Stimulated activated CD4-positive, alpha-beta T cell treated with anti-CD3 and anti-CD28 coated beads, TNF-alpha, amount 100 ng/mL, for 24 hours (primary cell): ENCODE data around the gene ANKRD44.
"Not testable (repeated sequence)": the region's sequence is repeated elsewhere in the genome, so short reads cannot be mapped to it uniquely, and the experiment has no call there.

Experiments
- DNase-seq, 3 experiments: peaks; one replicate each; pipeline ENCODE4 v3.0.0-alpha.2; 2020; ENCODE audit warnings: low read depth in 3 of 3

ANKRD44 gene

DNA sequence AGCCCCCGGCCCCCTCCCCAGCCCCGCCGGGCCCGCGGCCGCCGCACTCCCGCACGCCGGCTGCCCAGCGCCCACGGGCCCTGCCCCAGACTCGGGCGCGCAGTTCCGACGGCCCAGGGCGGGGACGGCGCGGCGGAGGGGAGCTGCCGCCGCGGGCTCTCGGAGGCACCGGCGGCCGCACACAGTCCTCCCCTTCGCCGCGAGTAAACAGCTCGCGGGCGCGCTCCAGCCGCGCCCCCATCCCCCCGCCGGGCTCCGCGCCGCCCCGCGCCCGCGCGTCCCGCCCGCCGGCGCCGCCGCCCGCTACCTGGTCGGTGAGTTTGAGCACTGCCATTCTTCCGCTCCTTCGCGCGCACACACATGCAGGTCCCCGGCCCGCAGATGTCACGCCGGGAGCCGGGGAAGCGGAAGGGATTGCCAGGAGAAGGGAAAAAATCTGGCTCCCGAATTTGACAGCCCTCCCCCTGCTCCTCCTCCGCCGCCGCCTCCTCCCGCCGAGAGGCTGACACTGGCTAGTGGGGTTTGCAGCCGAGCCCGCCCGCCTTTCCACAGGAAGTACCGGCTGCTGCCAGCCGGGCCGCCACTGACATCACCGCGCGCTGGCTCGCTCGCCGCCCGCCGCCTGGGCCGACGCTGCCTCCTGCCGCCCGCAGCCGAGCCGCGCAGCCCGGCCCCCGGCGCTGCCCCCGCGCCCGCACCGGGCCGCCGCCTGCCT lies at the start of gene ANKRD44:
Gene ANKRD44 (minus strand): TSS at position 510 of the 715 bp plus-strand sequence. CDS start 176 bp downstream, at position 334.
- DNase-seq, result peak; percentile 71 to 85 (median 71)

DNA sequence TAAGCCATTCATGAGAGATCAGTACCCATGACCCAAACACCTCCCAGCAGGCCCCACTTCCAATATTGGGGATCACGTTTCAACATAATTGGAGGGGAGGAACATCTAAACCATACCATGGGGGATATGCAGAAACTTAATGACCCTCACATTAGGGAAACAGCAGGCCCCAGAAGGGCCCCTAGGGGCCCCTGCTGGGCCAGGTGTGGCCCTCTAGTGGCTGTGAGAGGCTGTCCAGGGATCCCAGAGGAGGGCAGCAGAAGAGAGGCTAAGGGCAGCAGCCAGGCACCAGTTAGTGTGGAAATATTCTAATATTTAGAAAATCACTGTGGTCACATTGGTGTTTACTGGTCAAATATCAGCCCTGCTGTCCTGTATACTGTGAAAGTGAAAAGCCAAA lies 49.3 kb upstream of the ANKRD44 start:
- DNase-seq, result no peak

DNA sequence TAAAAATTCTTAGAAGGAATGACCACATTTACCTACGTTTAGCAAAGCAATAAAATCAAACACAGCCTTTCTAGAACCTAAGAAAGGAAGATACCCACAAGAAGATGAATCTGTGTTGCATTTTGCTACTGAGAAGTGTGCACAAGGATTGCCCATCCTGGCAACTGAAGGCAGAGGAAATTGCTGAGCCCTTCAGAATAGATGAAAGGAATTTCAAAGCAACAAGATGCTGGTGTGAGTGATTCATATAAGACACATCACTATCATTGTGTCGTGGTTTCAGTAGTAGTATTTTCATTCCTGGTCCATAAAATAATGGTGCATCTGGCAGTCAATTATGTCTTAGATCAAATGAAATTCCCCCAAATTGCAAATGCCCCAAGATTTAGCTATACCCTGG lies 48.4 kb upstream of the ANKRD44 start:
- no peak for DNase-seq

DNA sequence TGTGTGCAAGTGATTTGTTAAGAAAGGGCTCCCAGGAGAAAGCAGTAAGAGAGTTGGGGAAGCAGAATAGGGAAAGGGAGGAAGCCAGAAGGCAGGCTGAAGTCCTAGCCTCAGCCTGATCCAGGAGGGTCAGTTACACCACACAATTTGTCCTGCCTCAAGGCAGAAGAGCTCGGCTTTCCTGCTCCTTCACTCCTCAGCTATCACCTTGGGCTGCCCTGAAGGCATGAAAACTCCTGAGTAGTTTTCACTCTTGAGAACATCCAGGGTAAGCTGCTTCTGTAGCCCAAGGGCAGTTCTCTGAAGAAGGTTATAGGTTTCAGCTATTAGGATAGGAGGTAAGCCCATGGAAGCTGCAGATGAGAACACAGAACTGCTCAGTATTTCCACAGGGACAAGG lies 47.4 kb upstream of the ANKRD44 start:
- no peak for DNase-seq

DNA sequence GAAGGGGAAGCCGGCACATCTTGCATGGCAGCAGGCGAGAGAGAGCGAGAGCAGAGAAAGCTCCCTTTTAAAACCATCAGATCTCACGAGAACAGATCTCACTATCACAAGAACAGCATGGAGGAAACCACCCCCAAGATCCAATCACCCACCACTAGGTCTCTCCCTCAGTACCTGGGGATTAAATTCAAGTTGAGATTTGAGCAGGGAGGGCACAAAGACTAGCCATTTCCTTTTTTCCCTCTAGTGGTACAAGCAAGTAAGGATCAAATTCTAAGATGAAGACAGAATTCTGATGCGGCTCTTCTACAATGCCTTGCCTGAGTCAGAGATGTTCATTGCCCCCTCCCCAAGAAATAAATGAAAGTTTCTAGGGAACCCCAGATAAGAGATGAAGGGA lies 45.6 kb upstream of the ANKRD44 start:
- DNase-seq, result no peak

DNA sequence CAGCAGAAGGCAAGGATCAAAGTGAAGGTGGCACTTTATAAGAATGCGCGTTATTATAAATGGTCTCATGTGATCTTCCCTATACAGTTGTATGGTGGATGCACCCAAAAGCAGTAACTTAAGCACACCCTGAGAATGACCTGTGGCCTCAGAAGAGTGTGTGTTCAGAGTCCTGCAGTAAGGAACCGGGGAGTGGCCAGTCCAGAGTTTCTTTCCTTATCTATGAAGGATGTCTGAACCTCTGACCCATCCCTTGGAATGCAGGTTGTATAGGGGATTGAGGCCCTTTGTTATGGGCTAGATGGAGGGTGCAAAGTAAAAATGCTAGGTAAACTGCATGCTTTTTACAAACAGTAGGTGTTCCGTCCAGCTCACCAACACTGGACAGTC lies 43.6 kb upstream of the ANKRD44 start:
- no peak for DNase-seq

DNA sequence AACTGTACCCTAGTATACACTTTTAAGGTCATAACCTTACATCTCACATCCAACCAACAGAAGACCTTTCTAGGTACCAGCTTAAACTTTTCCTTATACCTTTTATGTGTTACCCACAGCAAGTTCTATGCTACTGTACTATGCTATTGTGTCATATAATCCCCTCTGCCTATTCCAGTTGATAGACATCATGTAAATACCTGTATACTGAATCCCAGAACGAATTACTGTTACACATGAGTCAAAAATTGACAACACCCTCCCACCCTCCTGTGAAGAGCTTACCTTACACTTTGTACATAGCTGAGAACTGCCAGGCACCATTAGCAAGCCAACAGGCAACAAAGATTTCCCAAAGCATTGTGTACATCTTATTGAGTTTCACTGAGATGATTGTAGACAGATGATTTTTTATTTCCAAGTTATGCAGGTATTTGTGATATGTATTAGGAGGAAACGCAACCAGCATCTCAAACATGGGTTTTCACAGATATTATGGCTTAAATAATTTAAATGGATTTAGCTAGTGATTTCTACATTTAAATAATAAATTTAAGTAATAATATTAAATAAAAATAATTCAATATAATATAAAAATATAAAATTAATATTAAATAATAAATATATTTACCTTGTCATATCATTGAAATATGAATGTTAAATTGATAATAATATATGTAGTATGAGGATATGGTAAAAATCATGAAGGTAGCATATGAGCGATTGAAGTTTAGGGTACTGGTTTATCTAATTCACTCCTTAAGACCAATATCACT lies 43.0 kb upstream of the ANKRD44 start:
- DNase-seq, result no peak

DNA sequence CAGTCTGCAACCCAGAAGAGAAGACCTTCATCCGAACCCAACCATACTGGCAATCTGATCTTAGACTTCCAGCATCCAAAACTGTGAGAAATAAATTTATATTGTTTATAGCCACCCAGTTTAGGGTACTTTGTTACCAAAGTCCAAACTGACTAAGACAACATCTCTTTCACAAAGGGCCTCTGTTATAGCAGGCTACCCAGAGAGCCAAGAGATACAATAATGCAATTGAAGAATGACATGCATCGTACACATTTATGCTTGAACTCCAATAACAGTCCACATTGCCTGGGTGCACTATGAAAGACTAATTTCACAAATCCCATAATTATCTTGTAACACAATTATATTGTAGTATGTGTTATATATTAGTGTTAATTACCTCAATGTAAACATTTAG lies 39.1 kb upstream of the ANKRD44 start:
- no peak for DNase-seq

DNA sequence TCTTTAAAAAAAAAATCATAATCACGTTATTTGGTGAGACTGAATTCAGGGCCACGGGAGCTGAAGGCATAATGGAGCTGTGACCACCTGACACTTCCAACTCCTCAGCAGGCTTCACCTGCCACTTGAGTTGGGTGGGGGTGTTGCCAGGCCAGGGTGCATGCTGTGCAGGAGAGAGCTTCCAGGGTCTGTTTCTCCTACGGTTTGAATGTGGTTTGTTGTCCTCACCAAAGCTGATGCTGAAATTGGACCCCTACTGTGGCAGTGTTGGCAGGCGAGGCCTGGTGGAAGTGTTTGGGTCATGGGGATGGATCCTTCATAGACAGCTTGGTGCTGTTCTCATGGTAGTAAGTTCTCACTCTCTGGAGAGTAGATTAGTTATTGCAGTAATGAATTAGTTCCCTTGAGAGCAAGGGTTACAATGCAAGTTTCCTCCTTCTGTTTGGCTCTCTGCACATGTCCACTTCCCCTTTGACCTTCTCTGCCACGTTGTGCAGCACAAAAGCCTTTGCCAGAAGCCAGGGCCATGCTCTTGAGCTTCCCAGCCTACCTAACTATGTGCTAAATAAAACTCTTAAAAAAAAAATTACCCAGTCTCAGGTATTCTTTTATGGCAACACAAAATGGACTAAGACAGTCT lies 38.3 kb upstream of the ANKRD44 start:
- DNase-seq, result no peak

DNA sequence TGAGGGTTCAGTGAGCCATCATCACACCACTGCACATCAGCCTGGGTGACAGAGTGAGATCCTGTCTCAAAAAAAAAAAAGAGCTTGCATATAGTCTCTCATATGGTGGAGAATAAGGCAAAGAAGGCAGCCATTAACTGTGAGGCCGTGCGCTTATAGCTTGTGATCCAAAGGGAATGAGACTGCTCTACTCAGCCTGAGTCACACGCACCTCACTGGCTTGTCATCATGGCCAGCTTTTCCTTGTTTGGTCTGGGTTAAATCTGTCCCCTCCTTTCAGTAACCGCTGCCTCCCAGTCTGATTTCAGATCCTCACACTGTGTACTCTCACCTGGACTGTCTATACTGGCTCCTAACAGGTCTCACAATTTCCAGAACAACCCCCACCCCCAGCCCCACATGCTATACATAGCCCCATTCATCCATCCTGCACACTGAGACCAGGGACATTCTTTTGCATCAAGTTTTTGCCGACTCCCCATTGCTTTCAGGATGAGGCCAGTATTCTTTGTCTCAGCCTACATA lies 35.3 kb upstream of the ANKRD44 start:
- no peak for DNase-seq

DNA sequence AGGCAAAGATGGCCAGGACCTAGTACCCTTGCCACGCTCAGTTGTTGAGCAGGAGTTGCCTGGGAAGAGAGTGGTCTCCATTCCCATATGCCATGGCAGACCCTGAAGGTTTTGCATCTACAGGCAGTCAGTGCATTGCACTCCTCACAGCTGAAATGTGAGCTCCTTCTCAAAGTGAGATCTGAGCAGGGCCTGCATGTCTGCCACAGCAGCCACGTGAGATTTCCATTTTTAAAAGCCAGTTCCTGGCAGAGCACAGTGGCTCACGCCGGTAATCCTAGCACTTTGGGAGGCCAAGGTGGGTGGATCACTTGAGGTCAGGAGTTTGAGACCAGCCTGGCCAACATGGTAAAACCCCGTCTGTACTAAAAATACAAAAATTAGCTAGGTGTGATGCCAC lies 33.4 kb upstream of the ANKRD44 start:
- not testable (repeated sequence) for DNase-seq

DNA sequence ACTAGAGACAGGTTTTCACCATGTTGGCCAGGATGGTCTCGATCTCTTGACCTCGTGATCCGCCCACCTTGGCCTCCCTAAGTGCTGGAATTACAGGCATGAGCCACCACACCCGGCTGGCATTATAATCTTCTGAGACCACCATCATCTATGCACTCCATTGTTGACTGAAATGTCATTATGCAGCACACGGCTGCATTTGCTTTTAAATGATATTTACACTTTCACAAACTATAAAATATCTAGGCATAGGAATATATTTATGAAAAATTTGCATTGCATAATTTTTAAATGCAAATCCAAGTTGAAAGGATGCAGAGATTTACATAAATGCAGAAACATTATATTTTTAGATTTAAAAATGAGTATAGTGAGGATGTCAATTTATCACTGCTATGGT lies 30.0 kb upstream of the ANKRD44 start:
- no peak for DNase-seq

DNA sequence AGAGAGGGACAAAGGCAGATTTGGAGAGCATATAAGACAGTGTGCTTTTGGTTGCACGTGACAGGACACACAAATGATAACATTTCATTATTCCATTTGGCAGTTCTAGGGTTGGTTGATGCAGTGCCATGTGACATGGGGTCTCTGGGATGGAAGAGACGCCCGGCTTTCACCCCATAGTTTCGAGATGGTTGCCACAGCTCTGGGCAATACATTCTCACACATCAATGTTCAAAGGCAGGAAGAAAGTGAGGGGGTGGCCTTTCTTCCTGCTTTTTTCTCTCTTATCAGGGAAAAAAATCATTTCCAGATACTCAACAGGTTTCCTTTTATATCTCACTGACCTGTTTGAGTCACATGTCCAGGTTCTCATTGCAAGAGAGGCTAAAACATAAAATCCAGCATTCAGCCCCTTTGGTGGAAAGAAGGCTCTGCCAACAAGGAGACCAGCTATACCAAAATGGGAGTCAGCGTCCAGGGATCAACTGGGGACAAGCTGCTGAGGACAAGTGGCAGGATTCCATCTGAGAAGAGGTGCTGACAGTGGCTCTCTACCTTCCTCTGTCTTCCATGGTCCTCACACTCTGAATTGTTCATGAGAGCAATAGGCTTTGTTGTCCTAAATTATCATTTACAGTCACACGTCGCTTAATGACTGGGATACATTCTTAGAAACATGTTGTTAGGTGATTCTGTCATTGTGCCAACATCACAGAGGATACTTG lies 29.1 kb upstream of the ANKRD44 start:
- no peak for DNase-seq

DNA sequence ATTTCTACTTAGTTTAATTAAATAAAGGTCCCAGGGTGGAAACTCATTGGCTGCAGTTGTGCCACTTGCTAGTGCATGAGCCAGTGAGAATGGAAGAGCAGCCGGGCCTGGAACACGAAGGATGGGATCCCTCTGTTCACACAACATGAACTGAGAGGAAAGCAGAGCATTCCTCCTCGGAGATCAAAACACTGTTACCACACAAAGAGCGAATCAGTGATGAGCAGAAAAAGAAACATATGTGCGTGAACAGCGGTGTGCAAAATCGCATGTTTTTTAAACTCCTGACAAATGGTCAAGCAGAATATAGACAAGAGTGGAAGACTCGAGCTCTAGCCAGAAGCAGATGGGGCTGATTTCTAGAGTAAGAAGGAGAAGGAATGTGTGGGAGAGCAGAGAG lies 28.4 kb upstream of the ANKRD44 start:
- DNase-seq, result no peak

DNA sequence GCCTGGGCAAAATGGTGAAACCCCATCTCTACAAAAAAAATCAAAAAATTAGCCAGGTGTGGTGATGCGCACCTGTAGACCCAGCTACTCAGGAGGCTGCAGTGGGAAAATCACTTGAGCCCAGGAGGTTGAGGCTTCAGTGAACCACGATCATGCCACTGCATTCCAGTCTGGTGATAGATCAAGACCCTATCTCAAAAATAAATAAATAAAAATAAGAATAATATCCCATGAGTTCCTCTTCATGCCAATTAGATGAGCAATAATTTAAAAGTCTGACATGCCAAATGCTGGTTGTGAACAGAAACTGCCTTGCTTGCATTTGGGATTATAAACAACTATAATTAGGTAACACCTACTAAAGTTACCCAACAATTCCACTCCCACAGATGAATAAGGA lies 22.1 kb upstream of the ANKRD44 start:
- no peak for DNase-seq

DNA sequence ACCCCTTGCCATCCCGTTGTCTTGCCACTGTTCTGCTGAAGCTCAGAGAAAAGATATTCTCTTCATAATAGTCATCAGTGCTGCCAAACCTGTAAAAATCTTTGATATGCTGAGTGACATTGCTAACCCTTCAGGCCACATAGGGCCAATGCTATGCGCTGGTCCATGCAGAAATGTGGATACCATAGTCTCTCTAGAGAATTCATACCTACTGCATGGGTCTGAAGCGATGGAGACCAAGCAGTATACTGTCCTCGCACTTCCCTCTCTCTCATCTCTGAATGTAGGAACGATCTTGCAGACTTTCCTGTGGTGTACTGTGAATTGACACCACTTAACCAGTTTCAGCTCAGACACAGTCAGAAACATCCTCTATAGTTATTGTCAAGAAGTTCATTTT lies 17.9 kb upstream of the ANKRD44 start:
- DNase-seq, result no peak

DNA sequence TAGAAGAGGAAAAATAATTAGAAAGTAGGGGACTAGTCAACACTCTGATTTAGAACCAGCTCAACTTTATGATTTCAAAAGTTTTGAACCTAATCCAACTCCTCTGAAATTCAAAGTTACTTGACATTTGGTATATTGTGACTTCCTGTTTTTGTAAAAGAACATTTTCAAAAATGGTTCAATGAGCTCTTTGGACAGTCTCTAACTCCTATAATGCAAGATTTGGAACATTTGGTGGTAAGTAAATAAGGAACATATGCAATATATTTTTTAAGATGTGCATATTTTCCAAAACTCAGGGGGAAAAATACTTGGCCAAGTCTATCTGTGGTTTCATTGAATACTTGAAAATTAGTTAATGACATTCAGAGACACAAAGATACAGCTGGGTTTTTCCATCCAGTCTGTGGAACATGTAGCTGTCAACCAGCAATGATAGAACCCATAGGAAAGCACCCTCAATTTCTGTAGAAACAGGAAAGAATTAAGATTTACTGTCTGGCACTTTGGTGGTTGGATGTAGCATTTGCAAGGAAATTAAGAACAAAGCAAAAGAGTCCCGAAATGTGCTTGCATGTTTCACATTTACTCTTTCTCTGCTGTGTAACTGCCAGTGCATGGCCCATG lies 17.0 kb upstream of the ANKRD44 start:
- no peak for DNase-seq

DNA sequence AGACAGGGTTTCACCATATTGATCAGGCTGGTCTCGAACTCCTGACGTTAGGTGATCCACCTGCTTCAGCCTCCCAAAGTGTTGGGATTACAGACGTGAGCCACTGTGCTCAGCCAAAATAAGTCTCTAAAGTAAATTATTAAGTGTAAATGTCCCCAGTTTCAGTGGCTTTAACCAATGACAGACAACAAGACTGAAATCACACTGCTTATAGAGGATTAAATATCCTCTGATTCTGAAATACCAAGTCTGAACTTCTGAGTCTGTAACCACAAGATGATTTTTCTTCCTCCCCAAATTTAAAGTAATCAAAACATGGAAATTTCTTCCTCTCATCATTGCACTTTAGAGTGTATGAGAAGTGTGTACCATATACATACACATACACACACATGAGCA lies 16.5 kb upstream of the ANKRD44 start:
- no peak for DNase-seq

DNA sequence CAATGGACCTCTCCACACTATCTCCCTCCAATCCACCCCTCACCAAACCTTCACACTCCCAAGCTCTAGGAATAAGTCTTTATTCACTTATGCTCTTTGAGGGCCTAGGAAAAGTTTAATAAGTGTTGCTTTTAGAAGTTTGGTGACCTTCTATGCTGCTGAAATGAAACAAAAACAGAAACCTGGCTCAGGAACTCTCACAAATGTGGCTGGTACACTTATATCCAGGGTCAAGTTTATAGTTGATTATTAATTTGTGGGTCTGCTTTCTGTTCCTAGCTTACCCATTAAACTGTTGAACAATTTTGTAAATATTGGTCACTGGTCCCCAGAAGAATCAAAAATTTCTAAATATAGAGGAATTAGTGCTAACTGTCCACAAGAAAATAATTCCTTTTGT lies 14.2 kb upstream of the ANKRD44 start:
- DNase-seq, result no peak

DNA sequence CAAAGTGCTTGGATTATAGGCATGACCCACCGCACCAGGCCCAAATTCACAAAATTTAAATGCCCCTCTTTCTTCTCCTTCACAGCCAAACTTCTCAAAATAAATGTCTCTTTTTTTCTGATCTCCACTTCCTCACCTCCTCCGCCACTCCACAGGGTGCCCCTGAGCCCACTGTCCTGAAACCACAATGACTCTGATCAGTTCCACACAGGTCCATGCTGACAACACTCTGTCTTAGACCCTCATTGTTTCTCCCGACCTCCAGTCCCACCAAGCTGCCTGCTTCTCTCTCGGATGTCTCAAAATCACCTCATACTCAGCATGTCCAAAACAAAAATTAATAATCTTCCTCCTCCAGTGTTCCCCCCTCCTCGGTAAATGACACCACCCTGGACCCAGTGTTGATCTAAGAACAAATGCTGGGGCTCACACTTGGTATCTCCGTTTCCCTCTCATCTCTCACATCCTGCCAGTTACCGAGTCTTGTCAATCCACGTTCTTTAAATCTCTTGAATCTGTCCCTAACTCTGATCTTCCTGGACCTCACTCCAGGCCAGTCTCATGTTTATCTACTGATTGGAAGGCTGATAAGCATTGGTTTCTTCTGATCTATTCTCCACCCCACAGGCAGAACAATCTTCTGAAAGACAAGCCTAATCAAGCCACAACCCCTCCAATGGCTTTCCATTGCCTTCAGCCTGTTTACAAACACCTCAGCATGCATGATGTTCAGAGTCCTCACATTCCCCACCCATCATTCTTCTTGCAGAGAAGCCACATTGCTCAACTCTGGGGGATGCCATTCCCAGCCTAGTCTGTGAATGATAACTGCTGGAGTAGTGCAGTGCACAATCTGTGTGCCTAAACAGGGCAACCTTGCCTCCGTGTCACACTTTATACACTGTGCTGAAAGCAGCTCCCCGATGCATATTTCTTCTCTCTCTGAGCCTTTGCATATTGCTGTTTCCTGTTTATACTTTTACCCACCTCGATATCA lies 12.4 kb upstream of the ANKRD44 start:
- DNase-seq, result no peak
